Dedifferentiated amniotic fluid mesenchymal stem cell (primary cell): Measurements from ENCODE around the gene ST3GAL3.
"Not testable (repeated sequence)": the region's sequence is repeated elsewhere in the genome, so short reads cannot be mapped to it uniquely, and the experiment has no call there.

ENCODE experiments used
- DNase-seq: peaks from one replicate; pipeline ENCODE4 v3.0.0-alpha.2; 2016; ENCODE audit errors: extremely low spot score

ST3GAL3 gene

GRCh38 chr1:43754892-43755291 is 47.6 kb downstream of the ST3GAL3 start:
- DNase-seq: no peak

- no peak for DNase-seq
These were observed 50.2 kb downstream of the ST3GAL3 start for GRCh38 chr1:43757343-43758053.

GRCh38 chr1:43760745-43761317 is 53.5 kb downstream of the ST3GAL3 start:
- no peak for DNase-seq

- DNase-seq: peak; percentile 96
These were observed 56.2 kb downstream of the ST3GAL3 start for GRCh38 chr1:43763497-43763973.

GRCh38 chr1:43764581-43764980 is 57.2 kb downstream of the ST3GAL3 start:
- no peak for DNase-seq

- DNase-seq: no peak
These were observed 58.9 kb downstream of the ST3GAL3 start for GRCh38 chr1:43766086-43766784.

- DNase-seq: no peak
These were observed 59.6 kb downstream of the ST3GAL3 start for GRCh38 chr1:43766818-43767525.

- DNase-seq: no peak
These were observed 60.8 kb downstream of the ST3GAL3 start for GRCh38 chr1:43768168-43768567.

GRCh38 chr1:43769350-43769908 is 62.1 kb downstream of the ST3GAL3 start:
- DNase-seq: no peak

- no peak for DNase-seq
These were observed 62.8 kb downstream of the ST3GAL3 start for GRCh38 chr1:43770111-43770510.

- DNase-seq: no peak
These were observed 65.6 kb downstream of the ST3GAL3 start for GRCh38 chr1:43772978-43773377.

- no peak for DNase-seq
These were observed 66.5 kb downstream of the ST3GAL3 start for GRCh38 chr1:43773821-43774220.

- DNase-seq: no peak
These were observed 67.0 kb downstream of the ST3GAL3 start for GRCh38 chr1:43774359-43774758.

- DNase-seq: peak; percentile 89
These were observed 68.9 kb downstream of the ST3GAL3 start for GRCh38 chr1:43776043-43776761.

- not testable (repeated sequence) for DNase-seq
These were observed 70.6 kb downstream of the ST3GAL3 start for GRCh38 chr1:43777916-43778315.

GRCh38 chr1:43779266-43779665 is 71.9 kb downstream of the ST3GAL3 start:
- DNase-seq: no peak

- no peak for DNase-seq
These were observed 72.6 kb downstream of the ST3GAL3 start for GRCh38 chr1:43779805-43780403.

- DNase-seq: no peak
These were observed 74.2 kb downstream of the ST3GAL3 start for GRCh38 chr1:43781574-43781973.

GRCh38 chr1:43783096-43783670 is 75.8 kb downstream of the ST3GAL3 start:
- no peak for DNase-seq

- no peak for DNase-seq
These were observed 76.4 kb downstream of the ST3GAL3 start for GRCh38 chr1:43783671-43784205.
